ENCODE measurements around the gene SEPTIN10. TPM values are rescaled to one million over a fixed set of nuclear protein-coding genes. Genes with fewer than 3 reads are reported as not detected.

SEPTIN10 gene
- total and polyA plus RNA-seq, 2 experiments from 2014 or later = 52.3 to 85.1 TPM

- Mint-ChIP-seq H3K9me3 (peaks cover 17% of the 10 kb centered on the region), H3K27me3 (ENCODE audit: insufficient read depth, low read depth, poor library complexity) (peaks cover 2% of the 10 kb centered on the region), H3K27ac (no peak overlapping the region), H3K36me3 (ENCODE audit: low read depth) (peaks cover 7% of the 10 kb centered on the region), H3K4me3 (no peak overlapping the region), H3K4me1 (peaks cover 5% of the 10 kb centered on the region; the same call in 1 of the 3 replicates)
- H3K9me2 ChIP-seq (ENCODE audit: insufficient read depth) = no peaks in the 10 kb centered on the region
- H3K4me1 ChIP-seq (ENCODE audit: insufficient read depth) = no peaks in the 10 kb centered on the region
- no peaks in the 10 kb centered on the region for H3K36me3 ChIP-seq (ENCODE audit: insufficient read depth)
- H3K27ac ChIP-seq (ENCODE audit: low read depth) = no peak overlapping the region
- no peaks in the 10 kb centered on the region for H3K79me2 ChIP-seq (replicated peaks; ENCODE audit: insufficient read depth)
- peak; percentile 10 for DNase-seq (ENCODE audit: low spot score)
- no peak overlapping the region for H3K4me3 ChIP-seq
- H4K20me1 ChIP-seq (replicated peaks; ENCODE audit: insufficient read depth) = no peaks in the 10 kb centered on the region
- H3F3A ChIP-seq (replicated peaks; ENCODE audit: low read depth) = no peaks in the 10 kb centered on the region
- no peak for ATAC-seq
- H3K27me3 ChIP-seq (ENCODE audit: insufficient read depth) = no peaks in the 10 kb centered on the region
- TF ChIP-seq EZH2 (IDR thresholded peaks at IDR 0.05; ENCODE audit: low read depth, unreplicated experiment) (no peak), CTCF (conservative IDR thresholded peaks at IDR 0.05; ENCODE audit: low read depth in 2 of 2) (no peak), JUNB (IDR thresholded peaks at IDR 0.05; ENCODE audit: unreplicated experiment) (no peak), EZH2phosphoT487 (IDR thresholded peaks at IDR 0.05; ENCODE audit: unreplicated experiment) (no peak), NANOG (IDR thresholded peaks at IDR 0.05; ENCODE audit: borderline replicate concordance) (no peak)
- H2AFZ ChIP-seq = no peak overlapping the region
- H3K4me2 ChIP-seq = no peak overlapping the region
These were observed 78.4 kb downstream of the SEPTIN10 start for GRCh38 chr2:109535217-109535946.

- no peak for DNase-seq (ENCODE audit: low spot score)
- peaks cover 7% of the 10 kb centered on the region for H3K36me3 Mint-ChIP-seq (ENCODE audit: low read depth)
- no peaks in the 10 kb centered on the region for H4K20me1 ChIP-seq (replicated peaks; ENCODE audit: insufficient read depth)
- peaks cover 4% of the 10 kb centered on the region for H3K27me3 Mint-ChIP-seq (ENCODE audit: insufficient read depth, low read depth, poor library complexity)
- ATAC-seq = peak; percentile 41; the same call in 1 of the 3 replicates
- no peak overlapping the region for H3K4me3 ChIP-seq
- peaks cover 17% of the 10 kb centered on the region for H3K9me3 Mint-ChIP-seq
- H2AFZ ChIP-seq = no peak overlapping the region
- H3F3A ChIP-seq (replicated peaks; ENCODE audit: low read depth) = no peaks in the 10 kb centered on the region
- H3K79me2 ChIP-seq (replicated peaks; ENCODE audit: insufficient read depth) = no peaks in the 10 kb centered on the region
- H3K27ac Mint-ChIP-seq = no peak overlapping the region
- H3K27ac ChIP-seq (ENCODE audit: low read depth) = no peak overlapping the region
- peaks cover 5% of the 10 kb centered on the region; the same call in 1 of the 3 replicates for H3K4me1 Mint-ChIP-seq
- H3K9me2 ChIP-seq (ENCODE audit: insufficient read depth) = no peaks in the 10 kb centered on the region
- no peaks in the 10 kb centered on the region for H3K36me3 ChIP-seq (ENCODE audit: insufficient read depth)
- H3K4me1 ChIP-seq (ENCODE audit: insufficient read depth) = no peaks in the 10 kb centered on the region
- H3K4me3 Mint-ChIP-seq = no peak overlapping the region
- no peak overlapping the region for H3K4me2 ChIP-seq
- no peaks in the 10 kb centered on the region for H3K27me3 ChIP-seq (ENCODE audit: insufficient read depth)
- no peak for TF ChIP-seq CTCF (conservative IDR thresholded peaks at IDR 0.05; ENCODE audit: low read depth in 2 of 2)
- TF ChIP-seq ZNF331 (CRISPR knock-in tag; IDR thresholded peaks at IDR 0.05; ENCODE audit: low read depth) = no peak
- no peak for TF ChIP-seq CREB1 (CRISPR knock-in tag; IDR thresholded peaks at IDR 0.05; ENCODE audit: low read depth)
- TF ChIP-seq JUNB (IDR thresholded peaks at IDR 0.05; ENCODE audit: unreplicated experiment) = no peak
- no peak for TF ChIP-seq ETS1 (IDR thresholded peaks at IDR 0.05)
- TF ChIP-seq POLR2AphosphoS5 (IDR thresholded peaks at IDR 0.05; ENCODE audit: low read depth) = no peak
- TF ChIP-seq NANOG (IDR thresholded peaks at IDR 0.05; ENCODE audit: borderline replicate concordance) = no peak
- TF ChIP-seq ZNF114 (CRISPR knock-in tag; IDR thresholded peaks at IDR 0.05) = no peak
- no peak for TF ChIP-seq REST (IDR thresholded peaks at IDR 0.05; ENCODE audit: unreplicated experiment)
- TF ChIP-seq EZH2 (IDR thresholded peaks at IDR 0.05; ENCODE audit: low read depth, unreplicated experiment) = no peak
- no peak for TF ChIP-seq EZH2phosphoT487 (IDR thresholded peaks at IDR 0.05; ENCODE audit: unreplicated experiment)
- no peak for TF ChIP-seq STAT1 (IDR thresholded peaks at IDR 0.05; ENCODE audit: unreplicated experiment)
These were observed 79.9 kb downstream of the SEPTIN10 start for GRCh38 chr2:109533823-109534222.
